GM19452 (cell line): ENCODE results near the gene ARHGAP26.

Experiments used
- ATAC-seq: cut with Tn5 transposase; IDR thresholded peaks from one replicate; pipeline ENCODE4 v1.9.1; 2021; ENCODE audit not compliant: unreplicated experiment

Gene ARHGAP26

DNA sequence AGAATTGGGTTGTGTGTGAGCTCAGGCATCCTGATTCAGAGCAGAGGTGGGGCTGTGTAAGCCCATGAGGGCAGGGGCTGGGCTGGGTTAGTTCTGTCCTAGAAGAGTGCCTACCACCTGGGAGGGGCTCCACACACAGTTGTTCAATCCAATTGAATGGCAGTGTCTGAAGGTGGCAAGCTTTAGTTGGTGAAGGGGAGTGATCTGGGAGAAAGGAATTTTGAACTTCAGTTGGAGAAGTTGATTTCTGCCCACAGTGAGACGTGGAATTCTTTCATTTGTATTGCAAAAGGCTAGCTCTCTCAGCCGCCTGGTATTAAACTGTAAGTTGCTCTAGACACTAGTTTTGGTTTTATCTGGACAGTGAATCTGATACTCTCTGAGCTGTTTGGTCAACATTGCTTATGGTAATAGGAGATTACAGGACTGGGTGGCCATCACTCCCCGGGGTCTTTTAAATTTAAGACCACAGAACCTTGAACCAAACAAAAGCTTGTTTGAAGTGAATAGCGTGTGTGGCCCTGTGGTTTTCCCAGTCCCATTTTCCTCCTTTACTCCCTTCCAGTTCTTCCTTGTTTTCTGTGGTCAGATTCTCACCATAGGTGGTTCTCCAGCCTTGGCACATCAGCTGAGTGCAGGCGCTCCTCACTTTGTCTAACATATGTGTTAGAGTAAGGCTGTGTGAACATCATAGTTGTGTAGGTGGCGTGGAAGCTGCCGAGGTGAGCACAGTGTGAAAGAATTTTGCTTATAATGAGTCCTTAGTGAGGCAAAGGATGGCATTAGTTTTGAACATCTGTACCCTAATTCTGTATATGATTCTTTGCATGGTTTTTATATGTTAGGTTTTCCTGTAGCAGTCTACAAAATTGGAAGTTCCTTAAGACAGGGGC, 78.0 kb downstream of the ARHGAP26 start:
- ATAC-seq, result no peak

DNA sequence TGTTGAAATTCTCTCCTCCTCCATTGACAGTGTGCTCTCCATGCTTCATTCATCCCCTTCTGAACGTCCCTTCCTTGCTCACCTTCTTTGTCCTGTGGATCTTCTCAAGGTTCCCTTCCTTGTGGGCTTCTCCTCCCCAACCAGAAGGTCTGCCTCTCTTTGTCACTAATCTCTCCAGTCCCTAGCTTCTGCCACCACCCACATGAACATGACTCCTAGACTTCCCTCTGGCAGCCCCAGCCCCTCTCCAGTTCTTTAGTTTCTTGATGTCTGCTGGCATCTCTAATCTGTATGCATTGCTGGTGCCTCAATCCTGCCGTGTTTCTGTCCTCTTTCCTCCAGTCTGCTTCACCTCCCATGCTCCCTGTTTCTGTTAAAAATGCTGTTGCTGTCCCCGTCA, 79.3 kb downstream of the ARHGAP26 start:
- ATAC-seq, result no peak

DNA sequence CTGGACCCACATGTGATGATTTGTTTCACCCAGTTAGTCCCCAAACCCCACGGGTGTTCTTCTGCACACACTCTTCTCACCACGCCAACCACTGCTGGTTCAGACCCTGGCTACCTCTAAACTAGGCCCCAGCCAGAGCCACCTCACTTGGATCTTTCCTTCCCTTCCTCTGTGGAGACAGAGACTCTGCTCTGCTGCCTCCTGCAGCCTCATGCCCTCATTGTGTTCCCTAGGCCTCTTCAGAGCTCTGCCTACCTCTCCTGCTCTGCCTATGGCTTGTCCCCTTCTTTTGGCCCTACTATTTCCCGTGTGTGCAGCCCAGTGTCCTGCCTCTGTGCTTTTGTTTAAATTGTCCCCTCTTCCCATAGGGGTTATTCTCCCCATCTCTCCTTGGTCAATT, 79.7 kb downstream of the ARHGAP26 start:
- ATAC-seq, result no peak

GRCh38 chr5:142851731-142852130, 81.6 kb downstream of the ARHGAP26 start:
- no peak for ATAC-seq

GRCh38 chr5:142852416-142853198, 82.4 kb downstream of the ARHGAP26 start:
- no peak for ATAC-seq

DNA sequence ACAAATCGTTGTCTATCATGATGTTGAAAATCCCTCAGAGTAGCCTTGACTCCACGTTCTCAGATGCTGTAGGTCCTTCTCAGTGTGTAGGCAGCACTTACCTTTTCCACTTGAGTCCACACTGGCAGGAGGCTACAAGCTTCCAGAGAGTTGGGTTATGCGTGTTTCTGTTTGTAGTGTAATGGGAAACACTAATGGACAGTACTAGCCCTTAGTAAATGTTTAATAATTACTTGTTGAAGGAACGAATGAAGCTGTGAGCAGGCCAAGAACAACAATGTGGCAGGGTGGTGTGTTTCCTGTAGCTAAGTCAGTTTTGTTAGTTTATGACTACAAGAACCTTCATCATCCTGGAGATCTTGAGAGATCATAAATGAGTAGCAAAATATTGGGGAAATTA, 83.5 kb downstream of the ARHGAP26 start:
- no peak for ATAC-seq

DNA sequence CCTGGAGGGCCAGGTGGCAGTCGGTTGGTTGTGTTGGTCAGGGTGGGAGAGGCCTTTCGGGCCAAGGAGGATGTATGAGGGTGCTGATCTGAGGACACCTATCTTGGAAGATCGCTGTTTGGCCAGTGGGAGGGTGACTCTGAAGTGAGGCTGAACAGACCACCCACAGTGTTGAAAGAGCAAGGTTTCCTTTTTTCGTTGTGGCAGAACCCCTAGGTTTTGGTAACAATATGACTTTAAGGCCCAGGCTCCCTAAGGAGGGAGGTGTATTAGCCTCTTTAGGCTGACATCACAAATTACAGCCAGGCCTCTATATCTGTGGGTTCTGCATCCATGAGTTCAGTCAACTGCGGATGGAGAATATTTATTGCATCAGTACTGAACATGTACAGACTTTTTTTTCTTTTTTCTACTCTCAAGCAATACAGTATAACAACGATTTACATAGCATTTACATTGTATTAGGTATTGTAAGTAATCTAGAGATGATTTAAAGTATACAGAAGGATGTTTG, 86.1 kb downstream of the ARHGAP26 start:
- ATAC-seq, result no peak

GRCh38 chr5:142857405-142857804, 87.2 kb downstream of the ARHGAP26 start:
- ATAC-seq, result no peak

DNA sequence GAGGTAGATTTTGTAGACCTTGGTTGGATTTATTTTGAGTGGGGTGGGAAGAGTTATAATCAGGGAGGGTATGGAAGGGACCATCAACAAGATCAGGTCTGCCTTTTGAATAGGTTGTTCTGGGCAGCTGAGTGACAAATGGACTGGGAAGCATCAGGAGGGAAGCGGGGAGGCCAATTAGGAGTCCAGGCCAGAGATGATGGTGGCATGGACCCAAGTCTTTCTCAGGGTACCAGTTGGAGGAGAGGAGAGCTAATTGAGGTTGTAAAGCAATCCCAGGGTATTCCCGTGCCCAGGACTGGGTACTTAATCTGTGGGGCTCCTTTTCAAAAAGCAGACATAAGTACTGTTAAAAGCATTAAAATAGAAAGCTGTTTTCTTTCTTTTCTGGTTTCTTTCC, 88.9 kb downstream of the ARHGAP26 start:
- ATAC-seq, result no peak

DNA sequence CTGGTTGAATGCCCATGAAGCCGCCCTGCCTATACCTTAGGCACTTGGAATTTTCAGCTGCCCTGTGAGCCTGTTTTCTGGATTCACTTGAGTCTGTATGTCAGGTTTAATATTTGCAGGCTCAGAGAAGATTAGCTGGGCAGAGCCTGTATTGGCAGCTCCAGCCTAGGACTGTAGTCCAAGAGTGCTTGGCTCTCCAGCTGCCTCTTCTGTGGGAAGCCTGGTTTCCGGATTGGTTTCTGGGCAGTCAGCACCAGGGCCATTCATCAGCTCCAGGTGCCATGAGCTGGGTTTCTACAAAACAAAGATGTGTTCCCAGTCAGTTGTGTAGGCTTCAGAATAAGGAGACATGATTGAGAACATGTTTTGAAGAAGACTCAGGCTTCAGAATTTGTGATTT, 90.1 kb downstream of the ARHGAP26 start:
- ATAC-seq, result no peak

GRCh38 chr5:142861011-142861410, 90.8 kb downstream of the ARHGAP26 start:
- ATAC-seq, result no peak

DNA sequence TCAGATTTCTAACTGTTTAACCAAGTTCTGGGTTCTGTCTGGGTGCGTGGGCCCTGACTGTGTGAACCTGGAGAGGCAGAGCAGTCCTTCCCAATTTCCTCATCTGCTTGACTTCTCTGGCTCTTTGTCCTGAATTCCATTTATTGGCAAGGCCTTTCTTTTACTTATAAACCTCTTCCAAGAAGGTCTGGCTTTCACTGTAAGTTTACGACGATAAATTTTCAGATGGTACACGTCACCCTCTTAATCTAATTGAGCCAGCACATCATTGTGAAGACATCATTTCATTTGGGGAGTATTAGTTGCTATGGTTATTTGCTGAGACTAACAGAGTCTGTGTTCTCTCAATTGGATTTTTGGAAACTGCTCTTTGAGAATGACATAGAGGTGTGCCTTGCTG, 92.4 kb downstream of the ARHGAP26 start:
- ATAC-seq, result no peak

DNA sequence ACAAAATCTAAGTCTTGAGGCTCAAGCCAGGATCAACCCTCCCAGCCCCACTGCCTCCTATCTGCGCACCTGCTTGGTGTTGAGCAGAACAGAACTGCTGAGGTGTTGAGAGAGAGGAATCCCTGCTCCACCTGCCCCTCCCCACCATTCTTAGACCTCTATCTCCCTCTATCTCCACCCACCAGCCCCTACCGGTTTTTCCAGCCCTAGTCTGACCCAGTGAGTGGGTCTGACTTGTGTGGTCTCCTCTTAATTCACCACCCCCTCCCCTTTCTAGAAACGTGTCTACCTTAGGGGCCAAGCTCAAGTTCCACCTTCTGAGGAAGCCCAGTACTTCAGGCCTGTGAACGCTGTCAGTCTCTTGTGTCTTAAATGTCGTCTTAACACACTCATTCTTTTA, 93.7 kb downstream of the ARHGAP26 start:
- no peak for ATAC-seq

GRCh38 chr5:142864290-142865260, 94.4 kb downstream of the ARHGAP26 start:
- no peak for ATAC-seq

GRCh38 chr5:142865631-142866030, 95.5 kb downstream of the ARHGAP26 start:
- no peak for ATAC-seq

GRCh38 chr5:142866563-142867275, 96.5 kb downstream of the ARHGAP26 start:
- ATAC-seq, result peak; percentile 82

DNA sequence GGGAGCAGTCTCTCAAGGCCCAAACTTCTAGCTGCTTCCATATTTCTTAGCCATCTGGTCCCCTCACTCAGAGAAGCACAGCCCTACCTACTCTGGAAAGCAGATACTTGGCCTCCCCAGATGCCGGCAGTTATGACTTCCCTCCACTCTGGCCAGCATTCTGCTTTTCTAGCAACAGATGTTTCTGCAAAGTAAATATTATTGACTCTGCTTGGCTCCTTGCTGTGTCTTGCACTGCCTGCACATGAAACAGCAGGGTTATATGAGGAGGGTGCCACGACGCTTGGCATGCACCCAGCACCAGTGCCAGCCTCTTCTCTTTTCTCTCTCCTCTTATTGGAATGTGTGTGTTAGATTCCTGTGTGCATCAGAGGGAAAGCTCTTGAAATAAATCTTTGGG, 99.7 kb downstream of the ARHGAP26 start:
- ATAC-seq, result no peak

DNA sequence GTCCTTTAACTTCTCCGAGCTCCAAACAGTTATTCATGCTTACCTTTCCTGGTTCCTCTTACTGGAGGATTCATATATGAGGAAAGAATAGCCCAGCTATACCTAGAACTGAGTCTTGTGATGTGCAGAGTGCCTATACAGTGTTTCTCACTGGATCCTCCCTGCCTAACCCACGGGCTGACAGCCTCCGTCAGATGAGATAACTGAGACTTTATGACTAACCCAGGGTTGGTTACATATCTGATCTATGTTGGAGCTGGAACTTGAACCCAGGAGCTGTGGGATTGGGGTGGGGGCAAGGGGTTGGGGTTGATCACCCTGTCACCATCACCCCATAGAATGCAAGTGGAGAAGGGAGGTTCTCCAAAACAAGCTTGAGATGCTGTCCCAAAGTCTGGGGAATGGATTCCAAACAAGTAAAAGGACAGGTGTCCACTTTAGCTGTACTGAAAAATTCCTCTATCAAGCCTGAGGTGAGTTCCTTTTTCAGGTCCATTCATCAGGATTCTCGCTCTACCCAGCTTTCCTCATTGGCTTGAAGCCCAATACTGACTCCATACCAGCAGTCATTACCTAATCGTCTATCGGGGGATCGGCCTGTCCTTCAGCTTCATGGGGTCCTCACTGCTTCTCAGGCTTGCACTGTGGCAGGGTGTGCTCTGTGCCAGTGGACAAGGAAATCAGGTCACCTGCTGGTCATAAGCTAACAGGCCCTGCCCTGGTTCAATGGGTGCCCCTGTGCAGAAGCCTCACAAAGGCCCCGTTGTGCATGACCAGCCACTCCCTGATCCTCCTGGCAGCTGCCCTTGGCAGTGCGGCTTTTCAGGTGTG, 100.6 kb downstream of the ARHGAP26 start:
- ATAC-seq, result no peak
